ENCODE results near the gene SCFD2.

SCFD2 gene

DNA sequence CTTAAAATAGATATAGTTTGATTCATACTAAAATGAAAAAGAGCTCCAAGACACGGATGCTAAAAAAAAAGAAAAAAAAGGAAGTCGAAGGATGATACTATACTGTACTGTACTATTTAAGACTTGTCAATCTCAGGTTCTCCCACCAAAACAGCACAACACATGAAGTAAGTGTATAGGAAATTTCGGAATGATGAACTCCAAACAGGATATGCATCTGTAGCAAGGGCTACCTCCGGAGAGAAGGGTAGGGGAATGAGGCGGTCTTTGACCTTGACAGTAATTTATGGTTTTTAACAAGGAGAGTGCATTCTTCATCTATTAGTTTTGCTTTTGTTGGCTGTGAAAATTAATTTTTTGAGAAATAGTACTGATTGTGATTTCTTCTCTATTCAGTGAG, 11.0 kb upstream of the SCFD2 start:
- TF ChIP-seq FOXP2 (optimal IDR thresholded peaks at IDR 0.05; ENCODE audit: borderline replicate concordance, extremely low read depth, extremely low read length, insufficient read depth) = no peak
- no peak for TF ChIP-seq SIN3A (IDR thresholded peaks at IDR 0.05; ENCODE audit: borderline replicate concordance, insufficient read depth, low read length)
- TF ChIP-seq POLR2AphosphoS5 (IDR thresholded peaks at IDR 0.05; ENCODE audit: low read depth, low read length) = no peak

DNA sequence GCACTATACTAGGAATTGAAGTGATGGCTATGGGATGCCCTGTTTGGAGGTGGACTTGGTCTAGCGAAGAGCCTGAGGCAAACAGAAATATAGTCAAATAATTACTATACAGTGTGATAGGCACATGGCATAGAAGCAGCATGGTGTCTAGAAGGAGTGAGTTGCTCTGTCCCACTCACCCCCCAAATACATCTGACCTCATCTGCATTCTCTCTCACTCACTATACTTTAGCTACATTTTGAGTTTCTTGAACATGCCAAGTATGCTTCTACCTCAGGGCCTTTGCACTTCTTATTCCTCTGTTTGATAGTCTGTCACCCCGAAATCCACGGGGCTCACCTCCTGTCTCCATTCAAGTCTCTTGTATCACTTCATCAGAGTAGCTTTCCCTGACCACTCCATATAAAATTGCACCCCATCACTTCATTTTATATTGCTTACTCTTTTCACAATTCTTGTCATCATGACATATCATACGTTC, 9.0 kb upstream of the SCFD2 start:
- TF ChIP-seq, protein P1, sequence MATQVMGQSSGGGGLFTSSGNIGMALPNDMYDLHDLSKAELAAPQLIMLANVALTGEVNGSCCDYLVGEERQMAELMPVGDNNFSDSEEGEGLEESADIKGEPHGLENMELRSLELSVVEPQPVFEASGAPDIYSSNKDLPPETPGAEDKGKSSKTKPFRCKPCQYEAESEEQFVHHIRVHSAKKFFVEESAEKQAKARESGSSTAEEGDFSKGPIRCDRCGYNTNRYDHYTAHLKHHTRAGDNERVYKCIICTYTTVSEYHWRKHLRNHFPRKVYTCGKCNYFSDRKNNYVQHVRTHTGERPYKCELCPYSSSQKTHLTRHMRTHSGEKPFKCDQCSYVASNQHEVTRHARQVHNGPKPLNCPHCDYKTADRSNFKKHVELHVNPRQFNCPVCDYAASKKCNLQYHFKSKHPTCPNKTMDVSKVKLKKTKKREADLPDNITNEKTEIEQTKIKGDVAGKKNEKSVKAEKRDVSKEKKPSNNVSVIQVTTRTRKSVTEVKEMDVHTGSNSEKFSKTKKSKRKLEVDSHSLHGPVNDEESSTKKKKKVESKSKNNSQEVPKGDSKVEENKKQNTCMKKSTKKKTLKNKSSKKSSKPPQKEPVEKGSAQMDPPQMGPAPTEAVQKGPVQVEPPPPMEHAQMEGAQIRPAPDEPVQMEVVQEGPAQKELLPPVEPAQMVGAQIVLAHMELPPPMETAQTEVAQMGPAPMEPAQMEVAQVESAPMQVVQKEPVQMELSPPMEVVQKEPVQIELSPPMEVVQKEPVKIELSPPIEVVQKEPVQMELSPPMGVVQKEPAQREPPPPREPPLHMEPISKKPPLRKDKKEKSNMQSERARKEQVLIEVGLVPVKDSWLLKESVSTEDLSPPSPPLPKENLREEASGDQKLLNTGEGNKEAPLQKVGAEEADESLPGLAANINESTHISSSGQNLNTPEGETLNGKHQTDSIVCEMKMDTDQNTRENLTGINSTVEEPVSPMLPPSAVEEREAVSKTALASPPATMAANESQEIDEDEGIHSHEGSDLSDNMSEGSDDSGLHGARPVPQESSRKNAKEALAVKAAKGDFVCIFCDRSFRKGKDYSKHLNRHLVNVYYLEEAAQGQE (IDR thresholded peaks at IDR 0.05; ENCODE audit: insufficient read depth in 1 of 2, low read depth in 2 of 2, low read length in 2 of 2) = no peak
- TF ChIP-seq FOXP2 (optimal IDR thresholded peaks at IDR 0.05; ENCODE audit: borderline replicate concordance, extremely low read depth, extremely low read length, insufficient read depth) (no peak), TAF1 (IDR thresholded peaks at IDR 0.05; ENCODE audit: borderline replicate concordance, insufficient read depth, low read length) (no peak), SIN3A (IDR thresholded peaks at IDR 0.05; ENCODE audit: borderline replicate concordance, insufficient read depth, low read length) (no peak), POLR2AphosphoS5 (IDR thresholded peaks at IDR 0.05; ENCODE audit: low read depth, low read length) (no peak)

- TF ChIP-seq, protein P1 (IDR thresholded peaks at IDR 0.05; ENCODE audit: insufficient read depth in 1 of 2, low read depth in 2 of 2, low read length in 2 of 2) = no peak
- TF ChIP-seq SIN3A (IDR thresholded peaks at IDR 0.05; ENCODE audit: borderline replicate concordance, insufficient read depth, low read length) (no peak), POLR2AphosphoS5 (IDR thresholded peaks at IDR 0.05; ENCODE audit: low read depth, low read length) (no peak), TAF1 (IDR thresholded peaks at IDR 0.05; ENCODE audit: borderline replicate concordance, insufficient read depth, low read length) (no peak), FOXP2 (optimal IDR thresholded peaks at IDR 0.05; ENCODE audit: borderline replicate concordance, extremely low read depth, extremely low read length, insufficient read depth) (no peak)
Observed at GRCh38 chr4:53371843-53372521, 6.1 kb upstream of the SCFD2 start.

DNA sequence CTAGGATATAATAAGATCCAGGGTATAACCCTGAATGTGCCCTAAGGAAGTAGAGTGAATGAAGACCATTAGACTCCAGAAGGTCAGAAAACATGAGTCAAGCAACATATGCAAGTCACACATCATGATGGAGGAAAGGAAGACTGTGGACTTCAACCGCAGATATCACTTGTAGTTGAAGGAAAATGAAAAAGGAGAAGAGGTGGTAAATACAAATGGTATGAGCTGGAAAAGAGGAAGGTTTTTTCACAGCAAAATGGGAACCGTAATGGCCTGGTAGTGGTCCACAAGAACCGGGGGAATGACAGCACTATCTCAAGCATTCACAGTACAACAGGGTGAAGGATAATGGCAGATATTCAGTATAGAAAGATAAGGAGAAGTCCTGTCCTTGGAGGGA, 5.2 kb upstream of the SCFD2 start:
- TF ChIP-seq FOXP2 (optimal IDR thresholded peaks at IDR 0.05; ENCODE audit: borderline replicate concordance, extremely low read depth, extremely low read length, insufficient read depth) = no peak
- TF ChIP-seq, protein P1 (IDR thresholded peaks at IDR 0.05; ENCODE audit: insufficient read depth in 1 of 2, low read depth in 2 of 2, low read length in 2 of 2) = no peak

DNA sequence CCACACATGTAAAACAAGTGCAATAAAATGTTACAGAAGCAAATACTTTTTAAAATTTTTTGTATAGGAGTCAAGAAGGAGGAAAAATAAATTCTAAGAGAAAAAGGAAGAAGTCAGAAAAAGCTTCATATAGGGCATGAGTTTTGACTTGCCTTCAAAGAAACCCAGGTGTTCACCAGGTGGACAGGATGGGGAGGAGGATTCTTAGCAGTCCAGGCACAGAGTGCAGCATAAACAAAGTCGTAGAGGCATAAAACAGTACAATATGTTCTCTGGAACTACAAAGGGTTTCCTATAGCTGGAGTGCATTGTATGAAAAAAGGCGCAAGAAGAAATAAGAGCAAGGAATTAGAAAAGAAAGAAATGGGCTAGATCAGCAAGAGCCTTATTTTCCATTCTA, 1.9 kb upstream of the SCFD2 start:
- TF ChIP-seq FOXP2 (optimal IDR thresholded peaks at IDR 0.05; ENCODE audit: borderline replicate concordance, extremely low read depth, extremely low read length, insufficient read depth) (no peak), POLR2AphosphoS5 (IDR thresholded peaks at IDR 0.05; ENCODE audit: low read depth, low read length) (no peak), SIN3A (IDR thresholded peaks at IDR 0.05; ENCODE audit: borderline replicate concordance, insufficient read depth, low read length) (no peak), TAF1 (IDR thresholded peaks at IDR 0.05; ENCODE audit: borderline replicate concordance, insufficient read depth, low read length) (no peak)
- TF ChIP-seq, protein P1 (IDR thresholded peaks at IDR 0.05; ENCODE audit: insufficient read depth in 1 of 2, low read depth in 2 of 2, low read length in 2 of 2) = no peak

All from PFSK-1 (cell line).